Natural killer cell (primary cell): ENCODE measurements around the gene ID1. TPM values are rescaled to one million over a fixed set of nuclear protein-coding genes. Genes with fewer than 3 reads are reported as not detected.

Source experiments
- ATAC-seq, 3 donors: fragments of 150-1000 bp in 2 of 3; fragments of 200-7000 bp in 1 of 3; cut with Tn5 transposase; 1 replicate in 1 of 3; 2 replicates in 2 of 3; pipeline ENCODE4 v1.10.0; 2021; ENCODE audit warnings: mild to moderate bottlenecking in 2 of 3, moderate library complexity in 2 of 3
- DNase-seq, 2 donors: peaks; one replicate each; pipeline versions ENCODE4 v3.0.0 to v3.0.0-alpha.2; 2013 to 2021; ENCODE audit warnings: mixed read lengths in 1 of 2
- H3K27ac ChIP-seq: one replicate; pipeline ENCODE4 v1.5.1; 2013; ENCODE audit warnings: mild to moderate bottlenecking, low read length
- H3K27me3 ChIP-seq: one replicate; pipeline ENCODE4 v1.6.1; 2013; ENCODE audit warnings: low read length; ENCODE audit not compliant: control insufficient read depth, insufficient read depth
- H3K36me3 ChIP-seq: one replicate; pipeline ENCODE4 v1.6.1; 2013; ENCODE audit warnings: low read length; ENCODE audit not compliant: control insufficient read depth, insufficient read depth
- H3K4me1 ChIP-seq: one replicate; pipeline ENCODE4 v1.6.1; 2013; ENCODE audit warnings: low read length; ENCODE audit not compliant: control insufficient read depth, insufficient read depth
- H3K4me3 ChIP-seq: one replicate; pipeline ENCODE4 v1.5.1; 2013; ENCODE audit warnings: low read length
- H3K9me3 ChIP-seq: one replicate; pipeline ENCODE4 v1.6.1; 2013; ENCODE audit warnings: low read length; ENCODE audit not compliant: control insufficient read depth, insufficient read depth
- H3K27ac Mint-ChIP-seq, 2 donors: one replicate each; pipeline ENCODE4 v1.8.0; 2022; ENCODE audit warnings: mild to moderate bottlenecking in 2 of 2, mixed read lengths in 2 of 2, moderate library complexity in 1 of 2
- H3K27me3 Mint-ChIP-seq, 2 donors: one replicate each; pipeline ENCODE4 v1.8.0; 2022; ENCODE audit warnings: low read depth in 2 of 2, mixed read lengths in 2 of 2
- H3K36me3 Mint-ChIP-seq: one replicate; pipeline ENCODE4 v1.8.0; 2022; ENCODE audit warnings: mixed read lengths
- H3K4me1 Mint-ChIP-seq, 2 donors: one replicate each; pipeline ENCODE4 v1.8.0; 2022; ENCODE audit warnings: mixed read lengths in 2 of 2
- H3K4me3 Mint-ChIP-seq: one replicate; pipeline ENCODE4 v1.8.0; 2022; ENCODE audit warnings: mild to moderate bottlenecking, moderate library complexity, mixed read lengths
- H3K9me3 Mint-ChIP-seq, 2 donors: one replicate each; pipeline ENCODE4 v1.8.0; 2022; ENCODE audit warnings: mixed read lengths in 2 of 2
- CTCF ChIP-seq: fragments of 200-600 bp; IDR thresholded peaks from one replicate; pipeline ENCODE4 v1.8.0; 2022; ENCODE audit warnings: antibody characterized with exemption
- WGBS: methylation state at CpG from one replicate; pipeline ENCODE4 v1.1.7; 2013; ENCODE audit warnings: missing lambda C conversion rate; ENCODE audit not compliant: insufficient coverage; 5-methylcytosine and 5-hydroxymethylcytosine counted together
- intact Hi-C: fragments of 100-400 bp; cut with micrococcal nuclease; formaldehyde crosslinking; loops from one replicate; pipeline ENCODE4 v1.14.2; 2022
- total RNA-seq, 4 donors: library from RNA; stranded (reverse); fragments of 120-200 nt in 1 of 4; gene quantifications; one replicate each; pipeline versions ENCODE4 v1.2.3 to v1.2.4, GENCODE V29; 2013 to 2022

ID1 gene
- total RNA-seq: 10 to 100 TPM in 1 of 3 donors, 1 to 10 TPM in 2; 5.6 to 10.1 (median 6.4) TPM
- total RNA-seq (2013): 3.4 TPM

GRCh38 chr20:31605031-31605901, at the start of gene ID1:
ID1 (plus strand) TSS chr20:31605289; CDS start chr20:31605388, 99 bp downstream.
- peak within 1 kb of the TSS; percentile 47 for H3K4me3 ChIP-seq
- ATAC-seq: peak; percentile 87 to 97 (median 88)

GRCh38 chr20:31559704-31560093, 45.4 kb upstream of the ID1 start:
- WGBS: 98% methylated on average over 2 of the region's 2 CpGs
- no peak for TF ChIP-seq CTCF
- Mint-ChIP-seq H3K36me3 (no peaks in the 10 kb centered on the region), H3K4me1 (peaks cover 7% of the 10 kb centered on the region in 2 donors), H3K4me3 (no peak overlapping the region), H3K9me3 (no peaks in the 10 kb centered on the region), H3K27me3 (no peaks in the 10 kb centered on the region), H3K27ac (peak overlapping the region in 1 of 2 donors; percentile 46)
- ATAC-seq (no peak), DNase-seq (no peak)
- no peak overlapping the region for H3K27ac ChIP-seq
- intact Hi-C loops: loop anchor here (1.0 kb wide), 1 partner anchor 53 kb away; no protein-coding TSS in a partner anchor
- H3K27me3 ChIP-seq: no peaks in the 10 kb centered on the region
- H3K36me3 ChIP-seq: peaks cover 33% of the 10 kb centered on the region
- no peak overlapping the region for H3K4me3 ChIP-seq
- H3K9me3 ChIP-seq: no peaks in the 10 kb centered on the region
- peaks cover 3% of the 10 kb centered on the region for H3K4me1 ChIP-seq

More at GRCh38 chr20:31605031-31605901, at the start of gene ID1:
- Mint-ChIP-seq H3K9me3 (no peaks in the 10 kb centered on the region), H3K4me1 (peaks cover 28 to 33% of the 10 kb centered on the region in 2 donors), H3K4me3 (peak within 1 kb of the TSS; percentile 96), H3K27ac (peak within 1 kb of the TSS; percentile 80 to 93), H3K36me3 (no peaks in the 10 kb centered on the region), H3K27me3 (peaks cover 20 to 37% of the 10 kb centered on the region in 2 donors)
- no peak for TF ChIP-seq CTCF
- Histone ChIP-seq H3K36me3 (no peaks in the 10 kb centered on the region), H3K9me3 (no peaks in the 10 kb centered on the region), H3K4me1 (peaks cover 28% of the 10 kb centered on the region), H3K27me3 (peaks cover 27% of the 10 kb centered on the region), H3K27ac (no peak within 1 kb of the TSS)
- peak; percentile 89 to 94 for DNase-seq
- under 1% methylated on average over 74 of the region's 74 CpGs for WGBS
- intact Hi-C loops: loop anchor here (1.0 kb wide), 1 partner anchor 33 kb away; no protein-coding TSS in a partner anchor

- ATAC-seq: peak; percentile 77 to 85 (median 80)
- peak; percentile 89 for TF ChIP-seq CTCF
- Histone ChIP-seq H3K4me3 (no peak overlapping the region), H3K27me3 (no peaks in the 10 kb centered on the region), H3K9me3 (no peaks in the 10 kb centered on the region), H3K36me3 (peaks cover 29% of the 10 kb centered on the region), H3K4me1 (peaks cover 3% of the 10 kb centered on the region), H3K27ac (peak overlapping the region; percentile 2)
- Mint-ChIP-seq H3K27ac (peak overlapping the region; percentile 46 to 56), H3K4me1 (peaks cover 7% of the 10 kb centered on the region in 2 donors), H3K4me3 (no peak overlapping the region), H3K27me3 (no peaks in the 10 kb centered on the region), H3K9me3 (no peaks in the 10 kb centered on the region), H3K36me3 (no peaks in the 10 kb centered on the region)
- WGBS: 20% methylated on average over 6 of the region's 6 CpGs
- DNase-seq: peak; percentile 70 to 86
- intact Hi-C loops: loop anchor here (1.0 kb wide), 1 partner anchor 52 kb away; no protein-coding TSS in a partner anchor
These were observed 44.9 kb upstream of the ID1 start for GRCh38 chr20:31560094-31560745.
